Stimulated activated CD4-positive, alpha-beta T cell treated with anti-CD3 and anti-CD28 coated beads, Interleukin-15, amount 100 ng/mL, for 1 hour (primary cell): ENCODE data around the gene LRRC25.

Experiments used
- DNase-seq, 2 donors: peaks; one replicate each; pipeline ENCODE4 v3.0.0-alpha.2; 2020; ENCODE audit warnings: low read depth in 1 of 2, low spot score in 1 of 2

Gene LRRC25

DNA sequence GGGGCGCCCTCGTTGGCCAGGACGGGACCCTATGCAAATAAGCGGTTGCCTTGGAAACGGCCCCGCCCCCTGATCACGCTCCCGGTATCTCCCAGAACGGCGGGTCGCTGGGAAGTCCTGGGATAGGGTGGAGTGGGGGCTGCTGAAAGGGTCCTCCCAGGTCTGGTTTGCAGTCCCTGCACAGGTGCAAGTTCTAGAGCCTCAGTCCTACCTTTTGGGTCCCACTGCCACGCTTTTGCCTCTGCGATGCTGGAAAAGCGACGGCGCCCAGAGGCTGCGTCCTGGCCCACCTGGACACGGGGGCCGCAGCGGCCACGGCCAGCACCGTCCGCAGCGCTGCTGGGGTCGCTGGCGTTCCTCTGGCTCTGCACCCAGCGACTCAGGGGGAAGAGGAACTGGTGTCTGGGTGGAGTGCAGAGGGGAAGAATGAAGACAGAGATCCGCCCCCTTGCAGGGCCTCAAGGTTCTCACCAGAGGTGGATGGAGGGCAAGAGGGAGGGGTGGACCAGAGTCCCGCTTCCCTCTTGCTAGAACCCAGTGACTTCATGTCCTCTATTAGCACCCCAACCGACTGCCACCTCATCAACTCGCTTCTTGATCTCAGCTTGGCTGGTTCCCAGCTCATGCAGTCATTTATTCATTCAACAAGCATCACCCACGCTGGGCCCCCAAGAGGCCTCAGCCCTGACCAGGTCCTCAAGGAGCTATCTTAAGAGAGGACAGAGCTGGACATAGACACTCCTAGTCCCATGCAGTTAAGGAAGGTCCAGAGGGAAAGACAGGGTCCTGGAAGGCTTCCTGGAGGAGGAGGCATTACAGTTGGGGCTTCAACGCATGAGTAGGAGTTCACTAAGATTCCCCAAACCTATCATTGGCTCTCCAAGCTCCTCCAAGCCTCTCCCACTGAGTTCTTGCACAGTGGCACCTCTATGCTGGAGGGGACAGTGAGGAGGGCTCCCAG, at the start of gene LRRC25:
TSS of gene LRRC25 (minus strand) at position 381 of the 961 bp plus-strand sequence. CDS start 659 bp downstream, outside the sequence.
- no peak for DNase-seq

DNA sequence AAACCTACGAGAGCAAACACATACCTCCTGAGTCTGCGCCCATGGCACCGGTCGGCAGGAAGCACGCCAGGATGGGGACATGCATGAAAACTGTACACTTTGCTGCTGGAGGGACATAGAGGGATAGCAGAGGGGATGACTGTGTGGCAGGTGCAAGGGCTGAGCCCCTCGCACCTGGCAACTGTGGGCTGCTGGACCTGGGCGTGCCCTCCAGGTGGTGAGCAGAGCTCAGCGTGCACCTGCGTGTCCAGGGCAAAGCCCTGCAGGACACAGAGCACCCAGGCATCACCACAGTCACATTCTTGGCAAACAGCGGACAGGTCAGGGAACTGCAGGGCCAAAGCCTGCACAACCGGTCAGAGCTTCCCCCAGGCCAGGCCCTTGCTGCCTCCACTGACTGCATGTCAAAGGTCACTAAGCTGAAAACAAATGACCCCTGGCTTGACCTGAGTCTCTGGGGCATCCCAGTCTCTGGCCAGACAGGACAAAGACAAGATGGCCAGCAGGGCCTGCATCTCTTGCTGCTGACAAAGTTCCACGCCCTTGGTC, 49.5 kb upstream of the LRRC25 start:
- DNase-seq, result no peak

DNA sequence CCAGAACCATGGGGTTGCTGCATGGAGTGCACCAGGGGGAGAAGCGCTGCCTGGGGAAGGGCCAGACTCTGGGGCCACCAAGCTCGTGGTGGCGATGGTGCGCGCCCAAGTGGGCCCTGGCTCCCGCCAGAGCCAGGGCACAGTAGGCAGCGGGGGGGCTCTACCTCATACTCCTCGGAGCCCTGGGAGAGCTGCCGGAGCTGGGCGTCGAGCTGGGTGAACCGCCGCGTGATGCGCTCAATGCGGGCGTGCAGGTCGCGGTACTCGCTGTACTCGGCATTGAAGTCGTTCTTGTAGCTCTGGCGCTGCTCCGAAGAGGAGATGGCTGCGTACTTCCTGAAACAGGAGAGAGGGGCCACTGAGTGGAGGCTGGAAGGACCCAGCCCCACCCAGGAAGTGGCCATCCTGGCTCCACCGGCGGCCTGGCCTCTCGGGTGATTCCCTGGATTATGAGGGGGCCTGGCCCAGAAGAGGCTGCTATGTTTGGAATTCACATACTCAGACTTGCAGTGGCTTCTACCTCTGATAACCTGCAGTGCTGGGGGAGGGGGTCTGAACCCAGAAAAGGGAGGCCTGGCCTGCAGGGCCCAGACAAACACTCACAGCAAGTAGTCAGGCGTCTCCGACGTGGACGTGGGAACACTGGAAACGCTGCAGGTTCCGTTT, 48.9 kb upstream of the LRRC25 start:
- DNase-seq, result no peak

DNA sequence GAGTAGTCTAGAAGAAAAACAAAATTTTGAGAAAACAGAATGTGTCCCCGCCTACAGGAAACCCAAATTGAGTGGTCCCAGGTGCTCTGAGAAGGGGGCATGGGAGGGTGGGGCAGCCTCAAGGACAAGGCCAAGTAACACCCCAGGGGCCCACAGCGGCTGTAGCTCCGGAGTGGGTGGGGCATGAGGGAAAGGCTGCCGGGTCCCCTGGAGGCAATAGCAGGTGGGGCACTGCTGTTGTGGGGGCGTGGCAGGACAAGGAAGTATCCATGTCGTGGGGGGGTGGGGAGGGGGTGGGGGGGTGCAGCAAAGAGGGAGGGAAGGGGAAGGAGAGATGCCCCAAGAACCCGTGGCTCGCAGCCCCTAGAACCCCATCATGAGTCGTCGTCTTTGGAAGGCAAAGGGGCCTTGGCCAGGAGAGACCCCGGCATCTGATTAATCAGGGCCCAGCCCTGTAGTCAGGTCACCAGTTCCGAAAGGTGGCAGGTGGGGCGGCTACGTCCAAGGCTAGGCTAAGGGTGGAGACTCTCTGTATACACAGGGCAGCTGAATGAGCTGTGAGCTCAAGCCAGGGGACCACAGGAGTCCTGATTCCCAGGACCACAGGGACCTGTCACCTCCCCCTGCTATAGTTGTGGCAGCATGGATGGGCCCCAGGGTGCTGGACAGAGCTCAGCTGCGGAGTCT, 48.0 kb upstream of the LRRC25 start:
- no peak for DNase-seq

DNA sequence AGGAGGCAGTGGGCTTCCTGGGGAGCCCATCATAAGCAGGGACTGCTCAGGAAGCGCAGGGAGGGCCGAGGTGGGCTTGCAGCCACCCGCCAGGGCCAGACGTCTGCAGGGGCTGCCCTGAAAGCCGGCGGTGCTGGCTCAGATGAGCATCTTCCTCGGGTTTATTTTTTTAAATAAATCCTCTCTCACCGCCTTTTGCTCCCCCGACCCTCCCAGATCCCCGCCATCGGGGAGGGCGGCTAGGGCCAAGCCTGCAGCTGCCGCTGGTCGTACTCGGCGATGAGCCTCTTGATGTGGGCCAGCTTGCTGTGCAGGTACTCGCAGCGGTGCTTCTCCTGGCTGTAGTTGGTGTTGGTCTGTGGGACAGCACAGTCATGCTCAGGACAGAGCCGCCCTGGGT, 47.1 kb upstream of the LRRC25 start:
- DNase-seq, result no peak

DNA sequence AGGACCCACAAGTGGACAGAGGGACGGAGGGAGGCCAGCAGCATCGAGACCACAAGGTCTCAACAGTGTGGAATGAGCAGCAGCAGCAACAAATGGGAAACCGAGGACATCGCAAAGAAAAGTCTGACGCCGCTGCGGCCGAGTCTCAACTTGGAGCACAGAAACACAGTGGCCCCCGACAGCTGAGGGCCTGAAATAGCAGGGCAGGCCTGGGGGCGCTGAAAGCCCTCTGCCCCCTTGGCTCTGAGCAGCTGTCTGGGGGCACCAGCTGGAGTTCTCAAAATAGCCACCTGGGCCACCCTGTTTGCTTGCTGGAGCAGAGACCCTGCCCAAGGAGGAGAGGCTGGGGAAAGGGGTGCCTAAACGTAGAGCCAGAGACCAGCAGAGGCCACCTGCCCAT, 46.4 kb upstream of the LRRC25 start:
- no peak for DNase-seq

DNA sequence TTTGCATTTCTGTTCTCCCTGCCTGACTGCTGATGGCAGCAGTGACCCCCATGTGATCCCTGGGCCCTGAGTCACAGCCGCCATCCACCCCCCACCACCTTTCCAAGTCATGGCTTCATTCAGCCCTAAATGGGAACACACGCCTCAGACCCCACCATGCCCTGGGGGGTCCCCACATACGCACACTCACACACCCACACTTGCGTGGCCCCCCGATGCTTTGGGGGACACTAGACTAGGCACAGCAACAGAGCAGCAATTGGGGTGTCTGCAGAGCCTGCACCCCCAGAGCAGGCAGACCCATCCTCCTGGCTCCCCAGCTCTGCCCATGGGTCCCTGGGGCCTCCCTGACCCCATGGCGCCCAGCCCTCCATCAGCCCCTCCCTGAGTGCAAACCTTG, 46.0 kb upstream of the LRRC25 start:
- DNase-seq, result no peak

DNA sequence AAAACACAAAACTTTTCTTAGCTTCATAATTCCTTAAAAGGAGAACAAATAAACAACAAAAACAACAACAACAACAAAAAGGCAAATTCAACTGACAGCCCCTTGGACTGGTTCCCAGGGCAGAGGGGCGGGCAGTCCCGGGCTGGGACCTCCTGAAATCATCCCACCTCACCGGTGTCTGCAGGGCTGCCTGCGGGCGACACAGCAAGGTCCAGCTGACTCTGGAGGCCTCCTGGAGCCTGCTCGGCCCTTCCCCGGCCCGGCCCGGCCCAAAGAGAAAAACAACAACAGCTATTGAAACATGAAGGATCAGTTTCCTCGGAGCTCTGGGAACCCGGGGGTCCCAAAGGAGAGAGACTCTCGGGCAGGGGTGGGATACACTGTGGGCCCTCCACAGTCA, 45.5 kb upstream of the LRRC25 start:
- no peak for DNase-seq

DNA sequence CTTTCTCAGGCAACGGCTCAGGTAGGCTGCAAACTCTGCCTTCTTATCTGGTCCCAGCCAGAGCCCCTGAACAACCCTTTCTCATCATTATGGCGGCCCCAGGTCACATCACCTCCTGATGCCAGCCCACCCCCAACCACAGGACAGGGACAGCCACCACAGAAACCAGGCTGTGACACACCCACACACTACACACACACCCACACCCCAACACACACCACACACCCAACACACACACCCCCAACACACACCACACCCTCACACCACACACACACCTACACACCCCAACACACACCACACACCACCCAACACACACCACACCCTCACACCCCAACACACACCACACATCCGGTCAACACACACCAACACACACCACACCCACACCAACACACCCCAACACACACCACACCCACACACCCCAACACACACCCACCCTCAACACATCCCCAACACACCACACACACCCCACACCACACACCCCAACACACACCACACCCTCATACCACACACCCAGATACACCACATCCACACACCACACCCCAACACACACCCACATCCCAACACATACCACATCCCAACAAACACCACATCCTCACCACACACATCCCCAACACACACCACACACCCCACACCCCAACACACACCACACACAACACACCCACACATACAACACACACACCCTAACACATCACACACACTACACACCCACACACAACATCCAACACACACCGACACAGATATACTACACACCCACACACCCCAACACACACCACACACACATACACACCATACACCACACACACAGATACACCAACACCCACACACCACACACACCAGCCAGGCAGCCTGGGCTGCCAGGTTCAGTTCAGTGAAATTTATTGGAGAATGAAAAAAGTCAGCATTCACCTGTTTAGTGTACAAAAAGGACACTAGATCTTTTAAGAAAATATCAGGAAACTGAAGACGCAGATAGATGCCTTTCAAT, 44.7 kb upstream of the LRRC25 start:
- no peak for DNase-seq

DNA sequence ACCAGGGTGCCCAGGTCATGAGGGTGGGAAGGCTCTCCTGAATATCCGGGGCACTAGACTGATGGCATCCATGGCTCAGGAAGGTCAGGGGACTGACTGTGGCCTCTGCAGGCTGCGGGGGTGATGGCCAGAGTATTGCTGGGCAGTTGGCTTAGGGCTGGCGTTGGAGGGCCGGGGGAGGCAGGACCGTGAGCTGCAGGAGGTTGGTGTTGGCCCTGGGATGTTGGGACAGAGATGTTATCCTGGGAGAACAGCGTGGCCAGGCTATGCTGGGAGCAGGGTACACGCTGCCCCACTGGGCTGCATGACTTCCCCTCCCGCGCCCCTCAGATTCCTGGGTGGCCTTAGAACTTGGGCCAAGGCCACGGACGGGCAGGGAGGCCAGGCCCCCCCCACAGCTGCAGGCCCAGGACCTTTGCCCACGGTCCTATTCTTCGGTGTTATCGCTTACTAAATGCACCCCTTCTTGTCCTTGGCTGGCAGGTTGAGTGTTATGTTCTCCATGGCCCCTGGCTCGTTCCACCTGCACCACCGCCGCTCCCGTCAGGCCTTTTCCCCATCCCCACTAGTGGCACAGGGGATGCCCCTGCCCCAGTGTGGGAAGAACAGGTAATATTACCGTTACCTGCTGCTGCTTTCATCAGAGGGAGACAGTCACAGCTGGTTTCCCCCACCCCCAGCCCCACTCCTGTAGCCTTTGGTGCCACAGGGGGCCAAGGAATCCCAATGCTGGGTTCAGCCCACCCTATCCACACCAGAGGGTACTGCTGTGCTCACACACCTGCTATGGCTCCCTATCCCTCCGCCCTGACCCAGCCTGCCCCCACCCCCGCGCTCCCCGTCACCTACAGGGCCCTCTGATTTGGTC, 43.7 kb upstream of the LRRC25 start:
- no peak for DNase-seq

DNA sequence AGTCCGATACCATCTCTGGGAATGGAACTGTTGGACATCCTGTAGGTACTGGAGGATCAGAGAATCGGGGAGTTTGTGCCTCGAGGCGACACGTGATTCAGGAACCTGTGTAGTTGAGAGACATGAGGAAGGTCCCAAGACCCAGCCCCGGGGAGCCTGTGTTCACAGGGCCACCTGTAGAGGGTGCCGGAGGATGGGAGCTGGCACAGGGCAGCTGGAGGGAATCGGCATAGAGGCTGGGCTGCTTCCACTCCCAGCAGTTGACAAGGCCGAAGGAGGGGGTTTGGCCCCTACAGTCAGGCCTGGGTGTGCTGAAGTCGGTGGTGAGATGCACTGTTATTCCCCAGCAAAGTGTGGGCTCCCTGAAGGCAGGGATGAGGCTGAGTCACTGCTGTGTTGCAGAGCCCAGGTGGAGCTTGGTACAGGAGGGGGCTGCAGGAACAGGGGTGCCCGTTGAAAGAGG, 43.0 kb upstream of the LRRC25 start:
- no peak for DNase-seq

DNA sequence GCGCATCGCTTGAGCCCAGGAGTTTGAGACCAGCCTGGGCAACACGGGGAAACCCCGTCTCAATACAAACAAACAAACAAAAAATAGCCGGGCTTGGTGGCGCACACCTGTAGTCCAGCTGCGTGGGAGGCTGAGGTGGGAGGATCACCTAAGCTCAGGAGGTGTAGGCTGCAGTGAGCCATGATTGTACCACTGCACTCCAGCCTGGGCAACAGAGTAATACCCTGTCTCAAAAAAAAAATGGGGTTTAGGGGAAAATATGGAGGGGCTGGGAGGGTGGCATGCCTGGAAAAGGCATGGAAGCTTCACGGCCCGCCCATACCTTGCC, 42.5 kb upstream of the LRRC25 start:
- no peak for DNase-seq

DNA sequence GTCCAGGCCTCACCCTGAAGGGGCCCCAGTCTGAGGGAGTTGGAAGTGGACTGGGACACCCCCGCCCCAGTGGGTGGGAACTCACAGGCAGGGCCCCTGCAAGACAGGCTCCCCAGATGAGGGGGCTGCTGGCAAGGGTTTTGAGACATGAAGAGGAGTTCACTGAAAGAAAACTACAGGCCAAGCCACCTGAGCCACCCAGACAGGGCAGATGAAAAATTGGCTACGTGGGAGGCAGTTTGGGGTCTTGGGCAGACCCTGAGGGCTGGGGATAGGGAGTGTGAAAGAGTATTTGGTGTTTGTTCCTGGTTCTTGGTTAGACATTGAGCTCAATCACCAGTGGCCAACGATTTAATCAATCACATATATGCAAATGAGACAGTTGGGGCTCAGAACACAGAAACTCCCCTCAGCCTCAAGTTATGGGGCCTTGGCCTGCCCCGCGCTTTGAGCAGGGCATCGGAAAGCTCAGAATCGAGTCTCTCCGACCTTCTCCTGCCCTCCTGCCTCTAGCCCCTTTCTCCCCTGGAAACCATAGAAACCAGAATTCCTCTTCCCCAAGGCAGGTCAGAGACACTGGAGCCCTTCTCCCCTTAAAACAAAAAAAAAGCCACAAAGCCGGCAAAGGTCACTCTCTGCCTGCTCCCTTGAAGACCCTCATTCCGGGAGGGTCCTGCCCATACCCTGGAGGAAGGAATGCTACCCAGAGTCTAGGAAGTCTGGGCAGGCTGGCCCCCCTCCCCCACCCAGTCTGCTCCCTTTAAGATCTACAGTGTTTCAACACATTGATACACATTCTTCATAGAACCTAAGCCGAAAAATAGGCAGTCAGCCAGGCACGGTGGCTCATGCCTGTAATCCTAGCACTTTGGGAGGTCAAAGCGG, 41.8 kb upstream of the LRRC25 start:
- DNase-seq, result no peak

DNA sequence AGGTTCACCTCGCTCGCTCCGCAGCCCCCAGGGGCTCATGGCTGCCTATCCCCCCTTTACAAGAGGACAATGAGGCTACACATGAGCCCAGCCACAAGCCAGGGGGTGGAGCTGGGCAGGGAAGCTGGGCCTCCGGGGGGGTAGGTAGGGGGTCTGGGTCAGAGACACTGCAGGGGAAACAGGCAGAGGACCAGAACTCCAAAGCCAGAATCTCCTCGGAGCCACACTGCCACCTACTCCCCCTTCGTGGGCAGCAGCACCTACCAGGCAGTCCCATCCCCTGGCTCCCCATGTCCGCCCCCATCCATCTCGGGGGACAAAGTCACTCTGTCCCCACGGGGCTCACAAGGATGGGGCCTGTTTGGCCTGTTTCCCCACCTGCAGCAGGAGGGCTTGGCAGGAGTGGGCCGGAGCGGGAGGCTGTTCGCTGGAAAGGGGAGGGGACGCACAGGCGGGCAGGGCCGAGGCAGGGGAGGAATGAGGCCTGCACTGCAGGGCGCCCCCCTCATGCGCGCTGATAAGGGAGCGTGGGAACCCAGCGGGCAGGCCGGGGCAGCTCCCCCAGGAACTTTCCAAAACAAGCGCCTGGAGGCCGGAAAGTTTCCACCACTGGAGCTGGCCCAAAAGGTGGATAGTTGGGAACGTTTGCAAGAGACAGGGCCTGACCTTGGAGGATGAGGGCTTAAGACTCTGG, 41.1 kb upstream of the LRRC25 start:
- no peak for DNase-seq

DNA sequence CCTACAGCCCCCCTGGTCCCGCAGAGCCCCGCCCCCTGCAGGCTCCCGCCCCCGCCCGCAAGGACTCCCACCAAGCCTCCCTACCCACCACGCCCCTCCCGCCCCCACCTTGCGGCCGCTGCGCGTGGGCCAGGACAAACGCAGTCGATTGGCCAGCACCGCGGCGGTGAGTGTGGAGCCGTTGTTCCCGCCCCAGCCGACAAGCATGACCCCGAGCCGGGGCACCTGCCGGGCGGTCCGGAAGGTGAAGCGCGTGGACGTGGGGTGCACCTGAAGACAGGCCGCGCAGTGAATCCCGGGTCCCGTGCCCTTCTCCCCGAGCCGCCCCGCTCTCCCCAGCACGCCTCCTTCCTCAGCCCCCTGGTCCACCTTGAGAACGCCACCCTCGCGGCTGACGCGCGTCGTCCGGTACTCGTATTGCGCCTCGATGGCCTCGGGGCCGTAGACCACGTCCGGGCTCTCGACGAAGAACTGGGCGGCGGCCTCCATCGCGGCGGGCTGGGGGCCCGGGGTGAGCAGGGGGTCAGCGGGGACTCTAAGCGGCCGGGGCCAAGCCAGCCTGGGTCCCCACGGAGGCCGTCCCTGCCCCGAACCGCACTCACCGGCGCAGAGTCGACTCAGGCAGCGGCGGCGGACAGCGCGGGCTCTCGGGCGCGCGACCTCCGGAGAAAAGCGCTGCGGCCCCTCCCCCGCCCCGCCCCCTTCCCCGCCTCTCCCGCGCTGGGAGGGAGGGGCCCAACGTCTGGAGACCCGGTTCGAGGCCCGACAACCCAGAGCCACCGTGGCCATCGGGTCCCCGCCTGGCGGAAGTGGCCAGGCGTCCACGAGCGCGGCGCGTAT, 40.3 kb upstream of the LRRC25 start, which contains the start of gene ISYNA1:
TSS of gene ISYNA1 (minus strand) at position 643 of the 840 bp plus-strand sequence. CDS start at position 489, 154 bp downstream.
- no peak for DNase-seq

DNA sequence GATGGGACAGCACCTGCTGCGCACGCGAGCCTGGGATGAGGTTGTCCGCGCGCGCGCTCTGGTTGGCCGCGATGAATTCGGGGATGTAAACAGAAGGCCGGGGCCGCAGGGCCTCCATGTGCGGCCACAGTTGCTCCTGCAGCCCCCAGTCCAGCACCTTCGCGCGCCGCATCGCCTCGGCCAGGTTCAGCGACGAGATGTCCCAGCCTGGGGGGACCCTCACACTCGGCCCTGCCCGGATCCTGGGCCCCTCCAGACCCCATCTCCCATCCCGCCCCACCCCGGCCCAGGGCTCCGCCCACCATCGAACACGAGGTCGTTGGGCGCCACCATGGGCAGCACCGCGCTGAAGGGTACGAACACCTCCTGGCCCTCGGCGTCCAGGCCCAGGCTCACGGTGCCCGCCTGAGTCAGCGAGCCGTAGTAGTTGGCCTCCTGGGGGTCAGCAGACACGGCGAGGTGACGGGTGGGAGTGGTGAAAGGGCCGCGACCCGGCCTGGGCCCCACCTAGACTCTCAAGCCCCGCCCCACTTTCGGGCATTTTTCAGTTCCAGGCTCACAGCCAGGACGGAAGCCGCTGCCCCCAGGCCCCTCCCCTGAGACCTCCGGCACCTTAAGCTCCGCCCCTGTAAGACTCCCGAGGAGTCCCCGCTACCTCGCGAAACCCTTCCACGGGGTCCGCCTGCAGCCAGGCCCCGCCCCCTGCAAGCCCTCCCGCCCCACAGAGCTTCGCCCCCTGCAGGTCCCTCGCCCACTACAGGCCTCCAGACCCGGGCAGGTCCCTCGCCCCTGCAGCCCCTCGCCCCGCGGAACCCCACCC, 39.5 kb upstream of the LRRC25 start:
- peak; percentile 51 to 58 for DNase-seq
